Neural cell (in vitro differentiated cells): ENCODE data around the gene SH3BGR. TPM values are rescaled to one million over a fixed set of nuclear protein-coding genes. Genes with fewer than 3 reads are reported as not detected.

Source experiments
- H2AFZ ChIP-seq: fragments of 200-600, 300-800 bp; sonication (generic), shearing (Covaris generic); 2 replicates; pipeline ENCODE4 v1.6.0; 2014; ENCODE audit warnings: low read depth, mild to moderate bottlenecking, antibody characterized with exemption, low read length, moderate library complexity
- H3F3A ChIP-seq: fragments of 200-600 bp; shearing (Covaris generic); 2 replicates; pipeline ENCODE4 v1.6.1; 2016; ENCODE audit warnings: mild to moderate bottlenecking, moderate library complexity, mixed read lengths, antibody characterized with exemption, low read length; ENCODE audit not compliant: insufficient read depth, poor library complexity, severe bottlenecking
- H3K27ac ChIP-seq: fragments of 200-600, 300-800 bp; sonication (generic), shearing (Covaris generic); 2 replicates; pipeline ENCODE4 v1.5.1; 2014; ENCODE audit warnings: mild to moderate bottlenecking, low read length, moderate library complexity
- H3K27me3 ChIP-seq: fragments of 300-800, 200-600 bp; sonication (generic), shearing (Covaris generic); 2 replicates; pipeline ENCODE4 v1.6.0; 2014; ENCODE audit warnings: mild to moderate bottlenecking, low read depth, low read length, moderate library complexity; ENCODE audit not compliant: insufficient read depth
- H3K36me3 ChIP-seq: fragments of 300-800, 200-600 bp; sonication (generic), shearing (Covaris generic); 2 replicates; pipeline ENCODE4 v1.5.1; 2014; ENCODE audit warnings: mild to moderate bottlenecking, antibody characterized with exemption, low read length, moderate library complexity; ENCODE audit not compliant: insufficient read depth
- H3K4me2 ChIP-seq: fragments of 300-800, 200-600 bp; sonication (generic), shearing (Covaris generic); 2 replicates; pipeline ENCODE4 v1.6.0; 2014; ENCODE audit warnings: mild to moderate bottlenecking, low read length
- H3K4me3 ChIP-seq: fragments of 300-800, 200-600 bp; sonication (generic), shearing (Covaris generic); 2 replicates; pipeline ENCODE4 v1.5.1; 2014; ENCODE audit warnings: mild to moderate bottlenecking, low read length, moderate library complexity
- H3K79me2 ChIP-seq: fragments of 200-600 bp; shearing (Covaris generic); replicated peaks from 2 replicates; pipeline ENCODE4 v1.6.0; 2014; ENCODE audit warnings: mild to moderate bottlenecking, low read length, moderate library complexity; ENCODE audit not compliant: insufficient read depth
- H3K9ac ChIP-seq: fragments of 300-800, 200-600 bp; sonication (generic), shearing (Covaris generic); 2 replicates; pipeline ENCODE4 v1.6.1; 2016; ENCODE audit warnings: mild to moderate bottlenecking, low read length, mixed read lengths
- H3K9me2 ChIP-seq: fragments of 200-600 bp; shearing (Covaris generic); 2 replicates; pipeline ENCODE4 v1.6.1; 2016; ENCODE audit warnings: mild to moderate bottlenecking, low read length, mixed read lengths; ENCODE audit not compliant: insufficient read depth
- H3K9me3 ChIP-seq: fragments of 200-600, 300-800 bp; sonication (generic), shearing (Covaris generic); 2 replicates; pipeline ENCODE4 v1.6.1; 2016; ENCODE audit warnings: mild to moderate bottlenecking, mixed run types, low read length, moderate library complexity, mixed read lengths
- H4K20me1 ChIP-seq: fragments of 200-600 bp; shearing (Covaris generic); 2 replicates; pipeline ENCODE4 v1.6.1; 2016; ENCODE audit warnings: mild to moderate bottlenecking, mixed run types; ENCODE audit not compliant: insufficient read depth
- CTCF ChIP-seq: fragments of 450-650 bp; IDR thresholded peaks from 2 replicates; pipeline ENCODE4 v1.5.1; 2014; ENCODE audit warnings: antibody characterized with exemption, mild to moderate bottlenecking, moderate library complexity; ENCODE audit not compliant: poor library complexity, severe bottlenecking
- EP300 ChIP-seq: fragments of 450-650 bp; conservative IDR thresholded peaks from 2 replicates; pipeline ENCODE4 v1.6.1; 2014; ENCODE audit warnings: antibody characterized with exemption, mild to moderate bottlenecking, moderate library complexity; ENCODE audit not compliant: poor library complexity, severe bottlenecking
- EZH2 ChIP-seq: fragments of 200-600, 300-800 bp; shearing (Covaris generic), sonication (generic); IDR thresholded peaks from 2 replicates; pipeline ENCODE4 v1.6.1; 2014; ENCODE audit warnings: antibody characterized with exemption, low read length, borderline replicate concordance, mild to moderate bottlenecking; ENCODE audit not compliant: insufficient read depth, poor library complexity, severe bottlenecking
- MXI1 ChIP-seq: fragments of 450-650 bp; conservative IDR thresholded peaks from 2 replicates; pipeline ENCODE4 v1.6.1; 2014; ENCODE audit warnings: antibody characterized with exemption, mild to moderate bottlenecking; ENCODE audit not compliant: poor library complexity, severe bottlenecking
- POLR2AphosphoS5 ChIP-seq: IDR thresholded peaks from 2 replicates; pipeline ENCODE4 v1.6.1; 2012
- RAD21 ChIP-seq: fragments of 450-650 bp; conservative IDR thresholded peaks from 2 replicates; pipeline ENCODE4 v1.6.1; 2014; ENCODE audit warnings: antibody characterized with exemption, mild to moderate bottlenecking, moderate library complexity
- REST ChIP-seq: IDR thresholded peaks from 2 replicates; pipeline ENCODE4 v1.6.1; 2012; ENCODE audit warnings: borderline replicate concordance
- SMC3 ChIP-seq: fragments of 450-650 bp; conservative IDR thresholded peaks from 2 replicates; pipeline ENCODE4 v1.6.1; 2014; ENCODE audit warnings: antibody characterized with exemption, mild to moderate bottlenecking, moderate library complexity; ENCODE audit not compliant: poor library complexity
- TAF1 ChIP-seq: IDR thresholded peaks from 2 replicates; pipeline ENCODE4 v1.6.1; 2012; ENCODE audit warnings: low read depth
- polyA plus RNA-seq: library from polyadenylated mRNA; depleted of rRNA; stranded (reverse); fragments of >200 nt; gene quantifications from 2 replicates; pipeline ENCODE4 v1.2.3, GENCODE V29; 2014

Gene SH3BGR
- polyA plus RNA-seq, 1 donor from 2014 or later: 13.8 TPM

- no peaks in the 10 kb centered on the region for H3K27me3 ChIP-seq
- H4K20me1 ChIP-seq: no peaks in the 10 kb centered on the region
- no peak overlapping the region for H3K27ac ChIP-seq
- H3K4me3 ChIP-seq: no peak overlapping the region
- no peaks in the 10 kb centered on the region for H3K36me3 ChIP-seq
- TF ChIP-seq RAD21: no peak
- TF ChIP-seq MXI1: no peak
- TF ChIP-seq POLR2AphosphoS5: no peak
- TF ChIP-seq CTCF: no peak
- TF ChIP-seq EP300: no peak
- no peak for TF ChIP-seq EZH2
- H3F3A ChIP-seq: no peaks in the 10 kb centered on the region
- no peaks in the 10 kb centered on the region for H3K79me2 ChIP-seq
- no peak overlapping the region for H3K9ac ChIP-seq
- no peak overlapping the region for H3K4me2 ChIP-seq
- H2AFZ ChIP-seq: no peak overlapping the region
- H3K9me2 ChIP-seq: no peaks in the 10 kb centered on the region
- no peaks in the 10 kb centered on the region for H3K9me3 ChIP-seq
Measured at GRCh38 chr21:39546522-39546921, 94.8 kb downstream of the SH3BGR start.

- Histone ChIP-seq H3K9me2 (no peaks in the 10 kb centered on the region), H3K36me3 (no peaks in the 10 kb centered on the region), H3K27ac (no peak overlapping the region), H3K4me2 (no peak overlapping the region), H3F3A (no peaks in the 10 kb centered on the region), H4K20me1 (no peaks in the 10 kb centered on the region), H2AFZ (no peak overlapping the region), H3K9ac (no peak overlapping the region), H3K79me2 (no peaks in the 10 kb centered on the region), H3K27me3 (no peaks in the 10 kb centered on the region), H3K9me3 (no peaks in the 10 kb centered on the region), H3K4me3 (no peak overlapping the region)
- no peak for TF ChIP-seq MXI1
- TF ChIP-seq POLR2AphosphoS5: no peak
- no peak for TF ChIP-seq EP300
- no peak for TF ChIP-seq RAD21
- no peak for TF ChIP-seq TAF1
- TF ChIP-seq CTCF: no peak
- TF ChIP-seq EZH2: no peak
- TF ChIP-seq REST: no peak
- no peak for TF ChIP-seq SMC3
Measured at GRCh38 chr21:39552856-39553255, 101.1 kb downstream of the SH3BGR start.
